GM20431 (cell line): ENCODE measurements around the gene MPG.

Experiments
- in situ Hi-C: fragments of 300-500 bp; cut with MseI, MboI; formaldehyde crosslinking; loops from one replicate; pipeline ENCODE4 v1.15.0; 2020; ENCODE audit warnings: low sequenced_read_pairs; ENCODE audit not compliant: unreplicated experiment

The MPG gene

DNA sequence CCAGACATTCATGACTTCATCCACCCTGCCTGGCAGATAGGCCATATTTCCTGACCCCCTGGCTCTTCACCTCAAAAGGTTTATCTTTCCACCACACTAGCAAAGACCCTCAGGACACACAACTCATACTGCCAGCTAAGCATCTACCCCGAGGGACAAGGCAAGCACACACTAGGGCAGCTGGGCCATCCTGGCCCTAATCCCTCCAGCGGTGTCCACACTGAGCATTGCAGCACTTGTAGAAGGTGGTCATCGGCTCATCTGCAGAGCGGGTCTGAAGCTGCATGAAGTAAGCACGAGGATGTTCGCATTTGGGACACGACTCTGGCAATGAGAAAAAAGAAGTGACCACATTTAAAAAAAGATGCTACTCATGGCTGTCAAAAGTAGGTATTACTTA is 30.8 kb upstream of the MPG start:
- in situ Hi-C loops = no loop called here

GRCh38 chr16:50769-51591 is 27.0 kb upstream of the MPG start:
- in situ Hi-C loops = no loop called here

- in situ Hi-C loops = no loop called here
These were observed 24.4 kb upstream of the MPG start, which contains the start of the genes POLR3K and SNRNP25 for GRCh38 chr16:53346-54236. Gene POLR3K (minus strand): TSS chr16:53608. CDS start chr16:53586, 22 bp downstream. Gene SNRNP25 (plus strand): TSS chr16:53828. CDS start chr16:54017, 189 bp downstream.

GRCh38 chr16:54237-54581 is 23.8 kb upstream of the MPG start:
- in situ Hi-C loops = no loop called here

DNA sequence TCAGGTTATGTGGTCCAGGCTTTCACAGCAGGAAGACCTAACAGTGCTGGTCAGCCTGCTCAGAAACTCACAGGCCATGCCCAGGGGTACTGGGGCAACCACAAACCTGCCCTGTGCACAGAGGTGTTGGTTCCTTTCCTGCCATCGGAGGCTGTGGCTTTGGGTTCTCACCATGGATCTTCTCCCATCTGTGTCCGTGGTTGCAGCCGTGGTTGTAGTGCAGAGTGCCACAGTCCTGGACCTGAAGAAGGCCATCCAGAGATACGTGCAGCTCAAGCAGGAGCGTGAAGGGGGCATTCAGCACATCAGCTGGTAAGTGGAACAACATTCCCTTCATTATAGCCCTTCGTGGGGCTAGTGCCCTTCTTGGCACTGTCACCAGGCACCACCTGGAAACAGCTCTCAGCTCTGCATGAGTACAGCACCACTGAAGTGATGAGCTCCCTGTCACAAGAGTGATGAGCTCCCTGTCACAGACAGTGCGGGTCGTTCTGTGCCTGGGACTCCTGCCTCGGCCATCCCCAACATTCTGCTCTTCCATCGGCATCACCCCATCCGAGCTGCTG is 22.4 kb upstream of the MPG start:
- in situ Hi-C loops = no loop called here

DNA sequence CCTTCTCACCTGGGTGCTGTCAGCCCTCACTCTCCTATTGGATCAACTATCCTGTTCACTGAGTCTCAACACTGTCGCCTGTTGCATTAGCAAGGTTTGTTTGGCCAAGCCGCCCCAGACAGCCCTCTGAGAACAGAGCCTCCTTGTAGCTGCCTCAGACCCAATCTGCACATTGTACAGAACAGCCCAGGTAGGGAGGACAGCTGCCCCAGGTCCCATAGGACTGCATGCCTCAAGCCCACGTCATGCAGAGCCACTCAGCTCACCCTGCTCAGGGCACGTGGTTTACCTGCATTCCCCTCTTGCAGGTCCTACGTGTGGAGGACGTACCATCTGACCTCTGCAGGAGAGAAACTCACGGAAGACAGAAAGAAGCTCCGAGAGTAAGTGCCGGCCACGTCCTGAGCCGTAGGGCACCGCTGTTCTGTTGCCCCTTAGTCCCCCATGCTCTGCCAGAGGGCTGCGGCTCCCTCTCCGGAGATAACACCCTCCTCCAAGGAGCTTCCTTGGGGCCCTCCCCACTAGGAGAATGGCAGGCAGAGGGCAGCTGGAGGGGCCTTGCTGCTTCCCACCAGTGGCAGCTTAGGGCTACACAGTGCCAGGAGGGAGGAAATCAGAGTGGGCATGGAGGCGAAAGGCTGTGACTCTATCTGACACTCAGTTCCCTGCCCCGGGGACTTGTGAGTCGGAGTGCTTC is 21.6 kb upstream of the MPG start:
- in situ Hi-C loops = no loop called here

DNA sequence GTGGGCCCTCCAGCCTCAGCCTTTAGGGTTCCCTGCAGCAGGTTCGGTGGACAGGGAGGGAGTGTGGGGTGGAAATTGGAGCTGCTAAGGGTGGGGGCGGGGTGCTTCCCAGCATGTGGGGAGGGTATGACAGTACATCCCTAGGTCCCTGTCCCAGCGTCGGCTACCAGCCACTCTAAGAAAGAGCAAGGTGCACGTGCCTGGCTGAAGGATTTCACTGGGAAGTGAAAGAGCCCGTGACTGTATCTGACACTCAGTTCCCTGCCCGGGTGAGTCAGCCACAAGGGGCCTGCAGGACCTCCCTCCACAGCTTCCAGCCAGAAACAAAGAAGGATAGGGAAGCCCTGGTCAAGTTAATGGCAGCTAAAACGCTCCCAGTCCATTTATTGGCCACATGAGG is 20.3 kb upstream of the MPG start:
- in situ Hi-C loops = no loop called here

DNA sequence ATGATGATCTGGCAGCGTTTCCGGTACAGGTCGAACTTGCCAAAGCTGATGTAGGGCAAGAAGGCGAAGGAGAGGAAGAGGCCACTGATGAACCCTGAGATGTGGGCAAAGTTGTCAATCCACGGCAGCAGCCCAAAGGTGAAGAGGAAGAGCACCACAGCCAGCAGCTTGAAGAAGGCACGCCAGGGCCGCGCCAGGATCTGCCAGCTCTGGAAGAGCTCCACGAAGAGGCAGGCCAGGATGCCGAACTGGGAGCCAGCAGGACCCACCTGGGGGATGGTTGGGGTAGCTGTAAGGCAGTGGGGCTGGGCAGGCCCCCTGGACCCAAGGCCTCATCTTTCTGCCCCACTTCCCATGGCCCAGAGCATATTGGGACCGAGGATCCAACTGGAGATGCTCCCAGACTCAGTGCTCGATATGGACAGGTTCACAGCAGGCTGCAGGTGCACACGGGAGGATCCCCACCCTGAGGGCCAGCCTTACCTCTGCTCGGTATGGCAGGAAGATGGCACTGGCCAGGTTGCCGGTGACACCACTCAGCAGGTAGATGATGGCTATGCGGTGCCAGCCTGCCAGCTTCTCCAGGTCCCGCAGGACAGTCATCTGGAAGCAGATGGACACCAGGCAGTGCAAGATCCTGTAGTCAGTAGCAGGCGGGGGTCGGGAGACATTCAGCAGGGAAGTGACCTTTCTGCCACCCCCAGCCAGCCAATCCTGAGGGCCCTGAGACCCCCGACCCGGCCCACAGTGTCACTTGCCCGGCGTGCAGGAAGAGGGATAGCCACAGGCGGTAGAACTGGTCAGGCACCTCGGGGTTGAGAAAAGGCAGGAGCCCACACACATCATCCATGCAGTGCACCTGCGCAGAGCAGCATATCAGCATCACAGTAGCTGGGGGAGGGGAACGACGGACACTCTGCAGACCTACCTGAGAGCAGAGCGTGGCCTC is 19.3 kb upstream of the MPG start:
- in situ Hi-C loops = no loop called here

DNA sequence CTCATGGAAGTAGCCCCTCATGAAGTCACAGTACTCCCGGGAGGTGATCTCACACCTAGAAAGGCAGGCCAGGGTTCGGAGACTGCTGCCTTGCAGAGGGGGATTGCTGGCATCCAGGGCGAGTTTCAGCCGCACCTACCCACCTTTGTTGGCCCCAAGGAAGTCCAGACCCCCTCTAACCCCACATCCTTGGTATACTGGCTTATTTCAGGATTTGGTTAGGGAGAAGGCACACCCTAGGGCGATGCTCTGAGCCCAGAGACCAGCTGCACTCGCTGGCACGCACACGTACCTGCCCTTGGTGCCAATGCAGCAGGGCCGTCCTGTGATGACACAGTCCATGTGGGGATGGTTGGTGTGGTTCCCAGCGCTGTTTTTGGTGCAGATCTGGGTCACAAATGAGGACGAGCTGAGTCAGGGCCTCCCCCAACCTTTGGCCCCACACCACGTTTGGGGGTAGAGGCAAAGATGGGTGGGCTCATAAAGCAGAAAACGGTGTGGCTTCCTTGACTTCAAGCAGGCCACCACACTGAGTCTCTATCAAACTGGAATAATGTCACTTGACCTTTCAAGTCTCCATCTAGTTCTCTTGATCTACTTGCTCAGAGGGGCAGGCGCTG is 18.5 kb upstream of the MPG start:
- in situ Hi-C loops = no loop called here

DNA sequence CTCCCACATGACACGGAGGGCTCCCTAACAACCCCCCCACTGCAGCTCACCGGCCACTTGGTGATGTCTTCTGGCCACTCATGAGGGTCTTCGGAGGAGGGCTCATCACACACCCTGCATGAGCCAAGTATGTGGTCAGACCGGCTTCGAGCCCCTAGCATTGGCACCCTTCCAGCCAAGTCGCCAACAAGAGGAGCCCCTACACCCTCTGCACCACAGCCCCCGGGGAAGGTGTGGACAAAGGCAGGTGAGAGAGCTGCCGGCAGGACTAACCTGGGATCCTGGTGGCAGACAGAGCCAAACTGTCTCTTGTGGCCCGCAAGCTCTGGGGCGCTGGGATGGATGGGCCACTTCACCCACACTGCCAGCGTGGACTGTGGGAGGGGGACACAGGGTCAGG is 17.9 kb upstream of the MPG start:
- in situ Hi-C loops = no loop called here

GRCh38 chr16:60929-61878 is 16.8 kb upstream of the MPG start:
- in situ Hi-C loops = no loop called here

DNA sequence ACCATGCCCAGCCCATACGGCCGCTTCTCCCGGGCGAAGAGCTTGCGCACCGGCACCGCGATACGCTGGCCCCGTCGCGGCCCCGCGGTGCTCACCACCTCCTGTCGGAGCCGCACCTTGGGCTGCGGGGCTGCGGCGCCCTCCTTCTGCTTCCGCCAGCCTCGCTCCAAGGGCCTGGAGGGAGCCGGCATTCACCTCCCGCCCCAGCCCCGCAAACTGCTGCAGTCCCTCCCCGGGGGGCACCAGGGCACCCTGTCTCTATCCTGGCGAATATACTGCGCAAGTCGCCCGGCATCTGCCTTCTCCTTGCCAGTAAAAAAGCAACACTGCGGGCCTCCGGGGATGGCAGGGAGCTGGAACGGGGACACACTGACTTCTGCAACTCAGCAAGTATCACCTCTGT is 16.1 kb upstream of the MPG start:
- in situ Hi-C loops = no loop called here

DNA sequence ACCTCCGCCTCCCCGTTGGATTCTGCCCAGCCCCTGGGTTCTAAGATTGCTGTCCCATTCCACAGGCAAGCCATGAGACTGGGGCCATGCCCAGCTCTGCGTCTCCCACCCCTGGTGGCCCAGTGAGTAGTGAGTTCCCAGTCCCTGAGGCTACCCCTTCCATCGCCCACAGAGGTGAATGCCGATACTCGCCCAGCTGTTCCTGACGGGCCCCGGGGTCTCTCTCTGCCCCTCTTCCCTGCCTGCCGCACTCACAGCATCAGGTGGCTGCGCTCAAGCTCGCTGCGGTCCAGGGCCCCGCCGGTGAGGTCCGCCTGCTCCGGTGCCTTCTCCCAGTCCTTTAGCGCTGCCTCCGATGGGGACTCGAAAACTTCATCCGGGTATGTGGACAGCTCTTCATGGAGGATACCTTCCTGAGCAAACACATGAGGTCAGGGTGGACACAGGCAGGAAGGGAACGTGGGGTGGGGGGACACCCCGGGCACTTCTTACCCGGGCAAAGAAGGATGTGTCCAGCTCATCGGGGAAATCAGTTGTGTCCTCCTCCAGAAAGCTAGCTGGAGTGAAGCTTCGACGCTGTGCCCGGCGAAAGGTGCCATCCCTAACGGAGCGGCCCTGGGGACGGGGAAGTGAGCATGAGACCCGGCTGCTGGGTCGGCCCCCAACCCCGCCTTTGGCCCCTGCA is 15.6 kb upstream of the MPG start:
- in situ Hi-C loops = no loop called here

GRCh38 chr16:62968-63391 is 15.0 kb upstream of the MPG start:
- in situ Hi-C loops = no loop called here

DNA sequence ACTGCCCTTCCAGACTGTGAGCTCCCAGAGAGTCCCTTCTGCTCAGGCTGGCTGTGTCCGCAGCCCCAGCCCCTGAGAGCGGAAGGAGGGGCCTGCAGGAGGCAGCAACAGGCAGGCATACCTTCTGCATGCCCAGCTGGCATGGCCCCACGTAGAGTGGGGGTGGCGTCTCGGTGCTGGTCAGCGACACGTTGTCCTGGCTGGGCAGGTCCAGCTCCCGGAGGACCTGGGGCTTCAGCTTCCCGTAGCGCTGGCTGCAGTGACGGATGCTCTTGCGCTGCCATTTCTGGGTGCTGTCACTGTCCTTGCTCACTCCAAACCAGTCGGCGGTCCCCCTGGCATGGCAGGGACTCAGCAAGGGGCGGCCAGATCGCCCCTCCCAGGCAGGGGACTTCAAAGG is 14.6 kb upstream of the MPG start:
- in situ Hi-C loops = no loop called here

GRCh38 chr16:63998-64913 is 13.8 kb upstream of the MPG start:
- in situ Hi-C loops = no loop called here
